HCT116 (cell line): ENCODE results near the gene LATS1.

Source experiments
- CBX3 ChIP-seq: IDR thresholded peaks from 2 replicates; pipeline ENCODE4 v1.6.1; 2012; ENCODE audit warnings: low read depth
- ELF1 ChIP-seq: IDR thresholded peaks from 2 replicates; pipeline ENCODE4 v1.6.1; 2012; ENCODE audit warnings: low read depth, borderline replicate concordance
- EZH2 ChIP-seq: fragments of 200-600 bp; sonication (generic); IDR thresholded peaks from 2 replicates; pipeline ENCODE4 v1.6.1; 2017; ENCODE audit warnings: antibody characterized with exemption, mixed run types
- EZH2phosphoT487 ChIP-seq: fragments of 200-600 bp; IDR thresholded peaks from 2 replicates; pipeline ENCODE4 v1.6.1; 2018; ENCODE audit warnings: antibody characterized with exemption, borderline replicate concordance
- POLR2A ChIP-seq: IDR thresholded peaks from 2 replicates; pipeline ENCODE4 v1.7.0; 2011; ENCODE audit warnings: borderline replicate concordance; ENCODE audit not compliant: insufficient read depth, insufficient read length; ENCODE audit errors: extremely low read depth
- POLR2AphosphoS5 ChIP-seq: IDR thresholded peaks from 2 replicates; pipeline ENCODE4 v1.6.1; 2011; ENCODE audit warnings: mild to moderate bottlenecking, low read depth, low read length, moderate library complexity
- REST ChIP-seq: IDR thresholded peaks from 2 replicates; pipeline ENCODE4 v1.6.1; 2012; ENCODE audit warnings: low read depth
- SIN3A ChIP-seq: IDR thresholded peaks from 2 replicates; pipeline ENCODE4 v1.6.1; 2012; ENCODE audit warnings: low read depth
- SP1 ChIP-seq: IDR thresholded peaks from 2 replicates; pipeline ENCODE4 v1.6.1; 2012; ENCODE audit warnings: low read depth
- YY1 ChIP-seq: IDR thresholded peaks from 2 replicates; pipeline ENCODE4 v1.6.1; 2011; ENCODE audit warnings: low read length, low read depth, moderate library complexity, mild to moderate bottlenecking; ENCODE audit not compliant: insufficient replicate concordance; ENCODE audit errors: extremely low read depth
- ZNF274 ChIP-seq: fragments of 200-500 bp; sonication (Bioruptor generic); IDR thresholded peaks from 2 replicates; pipeline ENCODE4 v1.6.1; 2014; ENCODE audit warnings: mild to moderate bottlenecking, low read depth, low read length, inconsistent platforms
- TF ChIP-seq, protein P1 (sequence below), 3 experiments: fragments of 200-600 bp in 1 of 3; sonication (generic) in 1 of 3; IDR thresholded peaks in 2 of 3; conservative IDR thresholded peaks in 1 of 3; 2 replicates each; pipeline ENCODE4 v1.5.1; 2012 to 2017; ENCODE audit warnings: low read depth in 2 of 3, low read length in 2 of 3, antibody characterized with exemption in 1 of 3, borderline replicate concordance in 1 of 3, control low read depth in 1 of 3, mild to moderate bottlenecking in 1 of 3, mixed read lengths in 1 of 3, mixed run types in 1 of 3, moderate library complexity in 1 of 3; ENCODE audit not compliant: insufficient read depth in 1 of 3
- TF ChIP-seq, protein P2 (sequence below): IDR thresholded peaks from 2 replicates; pipeline ENCODE4 v1.6.1; 2012
- TF ChIP-seq, protein P3 (sequence below): IDR thresholded peaks from 2 replicates; pipeline ENCODE4 v1.6.1; 2012

DNA sequence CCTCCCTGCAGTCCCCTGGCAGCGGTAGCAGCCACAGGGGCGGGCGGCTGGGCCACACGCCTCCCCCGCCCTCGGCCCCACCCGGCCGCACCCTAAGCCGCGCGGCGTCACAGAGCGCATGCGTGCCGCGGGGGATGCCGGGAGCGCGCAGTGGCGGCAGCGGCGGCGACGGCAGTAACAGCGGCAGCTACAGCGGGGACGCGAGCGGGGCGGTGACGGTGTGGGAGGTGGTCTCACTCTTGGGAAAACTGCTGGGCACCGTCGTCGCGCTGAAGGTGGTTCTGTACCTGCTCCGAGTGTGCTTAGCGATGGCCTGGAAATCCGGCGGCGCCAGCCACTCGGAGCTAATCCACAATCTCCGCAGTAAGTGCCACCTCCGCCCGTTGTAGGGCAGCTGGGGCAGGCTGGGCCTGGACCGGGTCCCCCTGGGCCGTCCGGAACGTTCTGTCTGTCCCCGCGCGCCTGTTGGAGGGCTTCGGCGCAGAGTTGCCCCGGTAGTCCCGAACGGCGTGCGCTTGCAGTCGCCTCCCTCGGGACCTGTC, 31.8 kb upstream of the LATS1 start, which contains the start of gene PCMT1:
- TF ChIP-seq, protein P1, sequence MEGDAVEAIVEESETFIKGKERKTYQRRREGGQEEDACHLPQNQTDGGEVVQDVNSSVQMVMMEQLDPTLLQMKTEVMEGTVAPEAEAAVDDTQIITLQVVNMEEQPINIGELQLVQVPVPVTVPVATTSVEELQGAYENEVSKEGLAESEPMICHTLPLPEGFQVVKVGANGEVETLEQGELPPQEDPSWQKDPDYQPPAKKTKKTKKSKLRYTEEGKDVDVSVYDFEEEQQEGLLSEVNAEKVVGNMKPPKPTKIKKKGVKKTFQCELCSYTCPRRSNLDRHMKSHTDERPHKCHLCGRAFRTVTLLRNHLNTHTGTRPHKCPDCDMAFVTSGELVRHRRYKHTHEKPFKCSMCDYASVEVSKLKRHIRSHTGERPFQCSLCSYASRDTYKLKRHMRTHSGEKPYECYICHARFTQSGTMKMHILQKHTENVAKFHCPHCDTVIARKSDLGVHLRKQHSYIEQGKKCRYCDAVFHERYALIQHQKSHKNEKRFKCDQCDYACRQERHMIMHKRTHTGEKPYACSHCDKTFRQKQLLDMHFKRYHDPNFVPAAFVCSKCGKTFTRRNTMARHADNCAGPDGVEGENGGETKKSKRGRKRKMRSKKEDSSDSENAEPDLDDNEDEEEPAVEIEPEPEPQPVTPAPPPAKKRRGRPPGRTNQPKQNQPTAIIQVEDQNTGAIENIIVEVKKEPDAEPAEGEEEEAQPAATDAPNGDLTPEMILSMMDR (IDR thresholded peaks at IDR 0.05 in 2 of 3, conservative IDR thresholded peaks at IDR 0.05 in 1 of 3; ENCODE audit: borderline replicate concordance in 1 of 3, insufficient read depth in 1 of 3, low read depth in 2 of 3, low read length in 2 of 3), result no peak
- TF ChIP-seq SIN3A, result peak; percentile 73
- TF ChIP-seq YY1, result peak; percentile 24
- TF ChIP-seq, protein P2, sequence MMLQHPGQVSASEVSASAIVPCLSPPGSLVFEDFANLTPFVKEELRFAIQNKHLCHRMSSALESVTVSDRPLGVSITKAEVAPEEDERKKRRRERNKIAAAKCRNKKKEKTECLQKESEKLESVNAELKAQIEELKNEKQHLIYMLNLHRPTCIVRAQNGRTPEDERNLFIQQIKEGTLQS, result no peak
- TF ChIP-seq SP1, result 0 out of 2 replicates have a peak, but pooled peaks have one; percentile 7
- TF ChIP-seq POLR2AphosphoS5, result peak; percentile 90
- no peak for TF ChIP-seq ZNF274
- TF ChIP-seq, protein P3, sequence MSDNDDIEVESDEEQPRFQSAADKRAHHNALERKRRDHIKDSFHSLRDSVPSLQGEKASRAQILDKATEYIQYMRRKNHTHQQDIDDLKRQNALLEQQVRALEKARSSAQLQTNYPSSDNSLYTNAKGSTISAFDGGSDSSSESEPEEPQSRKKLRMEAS, result peak; percentile 70
- TF ChIP-seq ELF1, result no peak
- peak; percentile 41 for TF ChIP-seq POLR2A
- TF ChIP-seq EZH2, result no peak
- no peak for TF ChIP-seq REST
- TF ChIP-seq EZH2phosphoT487, result no peak
- peak; percentile 33; the same call in 1 of the 2 replicates for TF ChIP-seq CBX3
